HG03432 (cell line): ENCODE data around the gene TMEM175.

Source experiments
- ATAC-seq: cut with Tn5 transposase; IDR thresholded peaks from one replicate; pipeline ENCODE4 v1.9.1; 2021; ENCODE audit warnings: mild to moderate bottlenecking, moderate library complexity; ENCODE audit not compliant: unreplicated experiment

The TMEM175 gene

DNA sequence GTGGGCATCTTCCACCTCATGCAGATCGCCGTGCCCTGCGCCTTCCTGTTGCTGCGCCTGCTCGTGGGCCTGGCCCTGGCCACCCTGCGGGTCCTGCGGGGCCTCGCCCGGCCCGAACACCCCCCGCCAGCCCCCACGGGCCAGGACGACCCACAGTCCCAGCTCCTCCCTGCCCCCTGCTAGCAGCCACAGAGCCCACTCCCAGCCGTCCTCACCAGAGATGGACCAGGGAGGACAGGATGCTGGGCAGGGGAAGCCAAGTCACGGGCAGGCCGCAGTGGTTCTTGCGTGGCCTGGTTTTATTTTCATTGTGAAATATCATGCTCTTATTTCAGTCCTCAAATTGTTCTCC lies 26.0 kb downstream of the TMEM175 start:
- ATAC-seq: no peak

DNA sequence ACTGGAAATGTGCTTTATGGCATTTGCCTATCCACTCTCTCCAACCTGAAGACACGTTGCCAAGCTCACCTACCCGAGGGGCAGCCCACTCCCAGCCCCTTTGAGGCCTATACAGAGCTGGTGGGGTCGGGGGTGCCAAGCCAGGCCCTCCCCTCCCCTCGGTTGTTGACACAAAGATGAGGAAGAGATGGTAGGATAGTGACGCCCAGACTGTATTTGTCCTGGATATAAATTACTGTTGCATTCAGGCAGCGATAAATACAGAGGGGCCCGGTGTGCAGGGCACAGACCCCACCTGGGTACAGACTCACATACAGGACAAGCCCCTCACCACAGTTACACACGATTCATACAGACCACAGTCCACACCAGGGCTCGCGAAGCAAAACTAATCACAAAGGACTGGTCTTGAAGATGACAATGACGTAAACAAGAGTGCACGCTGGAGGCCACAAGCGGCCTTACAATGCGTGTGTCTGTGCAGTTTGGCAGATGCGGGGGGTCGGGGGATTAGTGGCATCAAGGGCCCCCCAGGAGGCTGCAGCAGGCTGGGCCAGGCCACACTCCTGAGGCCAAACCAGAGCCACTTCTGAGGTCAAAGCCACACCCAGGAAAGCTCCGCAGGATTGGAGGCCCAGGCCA lies 26.6 kb downstream of the TMEM175 start:
- no peak for ATAC-seq

DNA sequence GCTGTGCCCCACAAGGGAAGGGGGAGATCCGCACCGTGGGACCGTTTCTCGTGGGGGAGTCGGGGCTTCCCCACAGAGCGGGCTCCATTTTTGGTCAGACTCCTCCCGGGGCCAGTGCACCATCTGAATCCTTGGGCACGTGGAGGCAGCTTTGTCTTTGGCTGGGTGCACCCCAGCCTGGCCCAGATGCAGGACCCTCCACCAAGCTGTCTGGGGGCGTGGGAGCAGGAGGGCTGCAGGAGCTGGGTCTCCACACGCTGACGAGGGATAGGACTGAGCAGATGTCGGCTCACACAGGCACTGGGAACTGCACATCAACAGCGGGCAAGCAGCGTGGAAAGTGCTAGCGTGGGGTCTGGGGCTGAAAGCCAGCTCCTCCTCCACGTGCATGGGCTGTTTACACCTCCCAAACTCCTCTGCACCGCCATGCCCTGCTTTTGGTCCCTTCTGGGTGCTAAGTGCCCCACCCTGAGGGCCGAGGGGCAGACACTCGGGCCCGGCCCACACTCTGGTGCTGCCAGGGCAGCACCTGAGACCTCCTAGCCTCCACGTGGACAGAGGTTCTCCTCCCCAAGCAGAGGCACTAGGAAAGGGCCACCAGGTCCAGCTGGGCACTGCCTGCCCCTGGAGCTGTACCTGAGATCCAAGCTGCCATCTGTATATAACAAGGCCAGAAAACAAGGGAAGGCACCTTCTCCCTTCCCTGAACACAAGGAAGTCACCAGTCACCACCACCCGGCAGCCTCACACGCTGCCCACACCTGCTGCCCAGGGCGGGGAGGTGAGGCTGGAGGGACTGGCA lies 27.3 kb downstream of the TMEM175 start:
- ATAC-seq: no peak

DNA sequence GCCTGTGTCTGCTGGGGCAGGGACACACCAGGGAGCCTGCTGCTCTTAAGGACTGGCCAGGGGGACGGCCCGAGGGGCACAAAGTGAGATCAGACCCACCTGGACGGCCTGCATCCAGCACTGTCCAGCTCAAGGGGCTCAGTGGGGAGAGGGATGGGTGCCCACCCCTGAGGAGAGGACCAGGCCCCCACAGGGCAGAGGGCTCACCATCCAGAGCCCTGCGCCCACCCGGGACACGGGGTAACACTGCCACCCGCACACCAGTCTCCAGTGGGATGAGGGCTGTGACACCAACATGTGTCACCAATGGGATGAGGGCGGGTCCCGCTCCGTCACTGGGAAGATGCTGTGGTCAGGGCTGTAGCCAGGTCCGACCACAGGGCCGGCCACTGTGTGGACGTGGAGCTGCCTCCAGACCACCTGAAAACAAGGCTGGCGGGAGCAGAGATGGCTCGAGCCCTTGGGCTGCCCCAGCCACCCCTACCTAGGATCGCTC lies 27.9 kb downstream of the TMEM175 start:
- ATAC-seq: no peak

DNA sequence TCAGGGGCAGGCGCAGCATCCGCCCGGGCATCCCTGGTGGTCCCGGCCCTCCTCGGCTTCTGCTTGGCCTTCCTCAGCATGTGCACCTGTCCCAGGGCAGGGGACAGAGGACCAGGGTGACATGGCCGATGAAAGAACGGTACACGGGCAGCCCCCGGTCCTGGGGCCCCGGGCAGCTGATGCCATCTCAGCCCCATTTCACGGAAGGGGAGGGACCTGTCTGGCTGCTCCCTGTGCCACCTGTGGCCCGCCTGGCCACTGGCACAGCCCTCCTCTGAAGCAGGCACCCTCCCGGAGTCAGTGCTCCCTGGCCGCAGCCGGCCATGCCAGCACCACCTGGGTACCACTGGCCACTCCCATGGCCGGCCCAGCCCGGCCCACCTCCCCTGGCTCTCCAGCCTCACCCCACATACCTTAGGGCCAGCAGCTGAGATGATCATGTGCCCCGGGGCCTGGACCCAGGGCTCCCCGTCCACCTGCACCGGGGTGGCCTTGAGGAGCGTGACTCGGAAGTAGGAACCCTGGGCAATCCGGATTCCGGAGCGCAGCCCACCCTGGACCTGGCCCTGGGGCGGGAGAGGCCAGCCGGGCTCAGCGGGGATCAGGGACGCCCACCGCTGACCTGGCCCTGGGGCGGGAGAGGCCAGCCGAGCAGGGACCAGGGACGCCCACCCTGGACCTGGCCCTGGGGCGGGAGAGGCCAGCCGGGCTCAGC lies 28.5 kb downstream of the TMEM175 start:
- no peak for ATAC-seq

DNA sequence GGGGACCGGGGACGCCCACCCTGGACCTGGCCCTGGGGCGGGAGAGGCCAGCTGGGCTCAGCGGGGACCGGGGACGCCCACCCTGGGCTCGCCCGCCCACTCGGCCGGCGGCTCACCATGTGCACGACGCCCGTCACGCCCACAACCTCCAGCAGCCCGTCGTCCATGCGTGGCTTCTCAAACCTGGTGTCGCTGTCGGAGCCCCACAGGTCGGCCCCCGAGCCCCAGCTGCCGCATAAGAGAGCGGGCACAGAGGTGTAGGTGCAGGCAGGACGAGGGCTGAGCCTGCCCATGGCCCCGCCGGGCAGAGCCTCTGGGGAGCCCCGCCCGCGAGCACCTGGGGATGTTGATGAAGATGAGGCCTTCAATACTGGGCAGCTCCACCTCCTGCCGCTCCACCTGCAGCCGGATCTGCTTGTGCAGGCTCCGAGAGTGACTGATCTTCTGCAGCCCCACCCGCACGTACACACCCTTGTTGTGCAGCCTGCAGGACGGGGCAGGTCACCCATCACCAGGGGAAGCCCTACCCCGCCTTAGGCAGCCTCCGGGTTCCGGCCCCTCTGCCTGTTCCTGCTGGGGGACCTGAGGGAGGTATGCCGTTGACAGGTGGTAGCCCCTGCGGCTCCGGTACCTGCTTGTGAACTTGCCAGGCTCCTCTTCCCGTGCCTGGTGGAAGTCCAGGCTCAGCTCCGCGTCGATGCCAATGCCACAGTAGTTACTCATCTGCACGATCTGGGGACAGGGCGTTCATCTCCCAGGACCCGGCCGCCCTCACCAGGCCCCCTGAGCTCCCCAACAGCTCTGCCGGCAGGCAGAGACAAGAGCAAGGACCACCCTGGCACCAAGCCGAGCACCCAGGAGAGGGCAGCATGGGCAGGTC lies 29.3 kb downstream of the TMEM175 start:
- ATAC-seq: no peak

DNA sequence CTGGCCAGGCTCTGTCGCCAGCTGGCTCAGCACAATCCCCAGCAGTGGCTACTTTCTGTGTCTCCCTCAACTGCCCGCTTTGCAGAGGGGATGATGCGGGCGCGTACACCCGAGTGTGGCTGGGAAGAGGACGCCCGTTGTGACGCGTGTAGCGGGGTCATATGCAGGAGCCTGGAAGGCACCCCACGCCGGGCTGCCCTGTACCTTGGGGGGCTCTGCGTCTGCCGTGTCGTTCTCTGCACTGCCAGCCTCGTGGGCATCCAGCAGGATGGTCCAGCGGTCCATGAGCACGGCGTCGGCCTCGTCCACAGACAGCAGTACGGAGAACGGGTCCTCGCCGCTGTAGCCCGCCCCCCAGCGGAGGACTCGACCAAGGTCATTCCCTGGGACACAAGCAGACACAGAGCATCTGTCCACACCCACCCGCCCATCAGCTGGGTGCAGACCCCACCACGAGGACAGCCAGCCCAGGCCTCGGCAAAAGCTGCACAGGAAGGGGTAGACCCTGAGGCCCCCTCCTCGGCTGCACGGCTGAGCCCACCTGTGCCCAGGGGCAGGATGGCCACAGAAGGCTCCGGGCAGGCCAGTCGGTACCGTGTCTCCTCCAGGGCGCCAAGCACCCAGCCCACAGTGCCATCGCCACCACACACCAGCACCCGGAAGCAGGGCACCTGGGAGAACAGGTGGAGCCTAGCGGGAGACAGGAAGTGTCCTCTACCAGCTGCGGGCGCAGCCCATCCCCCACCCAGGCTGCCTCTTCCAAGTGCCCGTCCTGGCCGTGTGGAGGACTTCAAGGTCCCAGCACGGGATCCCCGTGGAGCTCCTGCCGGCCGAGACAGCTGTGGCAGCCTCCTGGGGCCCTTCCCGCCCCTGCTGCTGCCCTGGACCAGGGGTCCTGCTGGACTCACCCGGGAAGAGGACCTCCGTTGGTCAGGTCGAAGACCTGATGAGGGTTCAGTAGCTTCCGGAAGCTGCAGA lies 30.3 kb downstream of the TMEM175 start:
- no peak for ATAC-seq

DNA sequence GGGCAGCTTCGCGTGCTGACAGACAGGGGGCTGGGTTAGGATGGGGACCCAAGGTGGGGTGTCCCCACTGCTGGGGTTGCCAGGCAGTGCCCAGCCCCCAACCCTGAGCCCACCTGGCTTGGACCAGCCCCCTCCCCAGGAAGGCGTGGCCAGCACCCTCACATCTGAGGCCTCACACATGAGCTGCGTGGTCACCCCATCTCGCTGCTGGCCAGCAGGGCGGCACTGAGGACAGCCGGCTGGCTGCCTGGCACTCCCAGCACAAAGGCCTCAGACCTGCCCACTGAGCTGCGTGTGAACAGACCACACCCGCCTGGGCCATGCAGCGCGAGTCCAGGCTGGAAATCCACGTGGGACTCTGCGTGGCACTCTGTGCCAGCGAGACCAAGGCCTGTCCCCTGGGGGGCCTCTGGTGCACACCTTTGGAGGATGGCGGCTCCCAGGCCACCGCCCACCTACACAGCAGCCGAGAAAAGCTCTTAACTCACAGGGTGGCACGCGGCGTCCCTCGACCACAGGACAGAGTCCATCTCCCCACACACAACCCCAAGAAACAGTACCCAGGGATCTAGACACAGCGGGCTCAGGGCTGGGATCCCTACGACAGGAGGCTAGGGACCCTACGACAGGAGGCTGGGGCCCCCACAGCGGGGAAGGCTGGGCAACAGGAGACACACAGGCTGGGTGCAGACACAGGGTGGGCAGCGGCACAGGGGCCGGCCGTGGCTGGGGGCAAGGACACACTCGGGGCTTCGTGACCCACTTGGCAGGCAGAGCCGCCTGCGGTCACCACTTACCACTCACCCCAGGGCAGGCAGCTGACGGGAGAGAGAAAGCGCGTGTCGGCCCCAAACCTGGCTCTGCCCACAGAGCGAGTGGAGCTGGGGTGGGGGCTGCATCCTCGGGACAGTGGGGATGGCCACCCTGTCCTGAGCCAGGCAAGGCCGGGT lies 31.3 kb downstream of the TMEM175 start:
- no peak for ATAC-seq

DNA sequence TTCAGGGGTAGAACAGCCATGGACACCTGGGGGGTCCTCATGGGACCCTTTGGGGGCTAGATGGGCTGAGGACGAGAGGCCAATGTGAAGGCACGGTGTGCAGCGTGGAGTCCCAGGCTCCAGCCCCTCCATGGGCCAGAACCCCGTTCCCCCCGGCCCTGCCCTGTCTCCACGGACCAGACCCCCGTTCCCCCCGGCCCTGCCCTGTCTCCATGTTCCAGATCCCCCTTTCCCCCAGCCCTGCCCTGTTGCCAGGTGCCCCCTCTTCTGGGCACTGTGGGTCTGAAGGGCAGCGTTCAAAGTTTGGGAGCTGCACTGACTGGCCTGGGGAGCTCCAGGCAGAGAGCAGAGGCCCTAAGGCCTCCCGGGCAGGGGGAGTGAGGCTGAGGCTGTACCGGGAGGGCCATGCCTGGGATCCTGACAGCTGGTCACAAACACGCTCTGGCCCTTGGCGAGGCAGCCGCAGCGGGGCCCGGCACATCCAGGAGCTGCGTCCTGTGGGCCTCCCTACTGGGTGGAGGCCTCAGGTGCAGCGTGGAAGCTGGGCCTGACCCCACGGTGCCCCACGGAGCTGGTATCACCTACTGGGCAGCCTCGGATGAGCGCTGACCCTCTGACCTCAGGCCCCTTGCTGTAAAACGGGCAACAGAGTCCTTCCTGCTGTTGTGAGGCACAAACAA lies 32.2 kb downstream of the TMEM175 start:
- ATAC-seq: no peak

DNA sequence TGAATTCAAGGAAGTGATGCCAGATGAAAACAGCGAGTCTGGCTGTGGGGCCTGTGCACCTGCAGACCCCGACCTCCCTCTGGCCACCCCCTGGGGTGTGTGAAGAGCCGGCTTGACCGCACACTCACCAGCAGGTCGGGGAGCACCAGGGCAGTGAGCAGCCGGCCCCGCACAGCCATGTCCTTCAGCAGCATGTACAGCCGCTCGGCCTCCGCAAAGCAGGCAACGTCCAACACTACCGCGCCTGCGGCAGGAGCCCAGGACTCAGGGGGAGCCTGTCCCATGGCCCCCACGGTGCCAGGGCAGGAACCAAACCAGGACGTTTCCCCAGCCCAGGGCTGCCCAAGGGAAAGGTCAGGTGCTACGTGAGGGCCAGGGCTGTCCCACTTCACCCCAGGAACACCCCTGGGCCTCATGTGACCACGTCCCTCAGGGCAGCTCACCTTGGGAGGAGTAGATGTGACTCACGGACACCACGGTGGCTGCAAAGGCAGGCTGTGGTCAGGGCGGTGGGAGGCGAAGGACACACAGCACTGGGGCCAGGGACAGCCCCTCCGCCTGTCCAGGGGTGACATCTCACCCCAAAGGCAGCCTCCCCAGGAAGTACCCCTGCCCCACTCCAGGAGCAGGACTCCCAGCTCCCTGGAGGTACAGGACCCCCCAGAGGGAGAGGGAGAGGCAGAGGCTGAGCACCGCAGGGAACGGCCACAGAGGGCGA lies 32.9 kb downstream of the TMEM175 start:
- ATAC-seq: no peak

DNA sequence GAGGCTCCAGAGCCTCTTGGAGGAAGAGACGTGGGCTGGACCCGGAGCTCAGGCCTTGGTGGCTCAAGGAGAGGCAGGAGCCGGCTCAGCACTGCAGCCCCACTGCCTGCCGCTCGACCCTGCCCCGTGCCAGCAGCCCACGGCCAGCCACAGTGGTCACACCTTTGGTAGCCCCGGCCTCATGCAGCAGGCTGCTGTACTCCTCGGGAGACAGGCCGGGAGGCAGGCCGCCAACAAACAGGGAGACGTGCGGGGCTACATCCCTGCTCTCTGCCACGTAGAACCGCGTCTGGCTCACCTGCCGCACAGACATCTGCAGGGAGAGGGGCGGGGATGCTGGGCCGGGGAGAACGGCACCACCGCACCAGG lies 33.5 kb downstream of the TMEM175 start:
- no peak for ATAC-seq

DNA sequence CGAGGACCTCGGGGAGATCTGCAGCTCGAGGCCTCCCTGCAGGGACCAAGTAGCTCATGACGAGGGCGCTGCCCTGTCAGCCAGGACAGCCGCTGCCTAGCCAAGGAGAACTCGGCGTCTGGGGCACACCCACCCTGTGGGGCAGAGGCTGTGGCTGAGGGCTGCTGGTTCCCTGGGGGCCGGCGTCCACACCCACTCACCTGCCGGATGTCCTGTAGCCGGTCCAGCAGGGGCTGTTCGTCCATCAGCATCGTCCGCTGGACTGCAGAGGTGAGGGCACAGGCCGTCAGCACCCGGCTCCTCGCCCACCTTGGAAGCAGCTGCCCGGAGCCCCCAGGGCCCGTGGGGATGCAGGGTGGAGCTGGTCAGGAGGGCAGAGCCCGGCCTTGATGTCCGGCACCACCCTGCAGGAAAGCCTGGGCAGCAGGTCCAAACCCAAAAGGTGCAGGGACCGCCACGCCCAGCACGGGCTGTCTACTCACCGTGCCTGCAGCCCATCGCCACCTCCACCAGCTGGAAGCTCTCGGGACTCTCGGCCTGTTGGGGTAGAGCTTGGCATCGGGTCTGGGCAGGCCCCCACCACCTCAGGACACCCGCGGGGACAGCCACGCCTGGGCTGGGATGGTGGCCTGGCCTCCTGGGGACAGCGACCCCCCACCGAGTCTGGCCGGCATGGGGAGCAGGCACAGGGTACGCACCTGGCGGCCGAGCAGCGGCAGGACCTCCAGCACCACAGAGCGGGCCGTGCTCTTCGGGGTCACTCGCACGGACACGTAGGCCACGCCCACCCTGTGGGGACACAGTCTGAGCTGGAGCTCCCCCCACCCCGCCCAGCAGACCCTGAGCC lies 34.2 kb downstream of the TMEM175 start:
- ATAC-seq: no peak

DNA sequence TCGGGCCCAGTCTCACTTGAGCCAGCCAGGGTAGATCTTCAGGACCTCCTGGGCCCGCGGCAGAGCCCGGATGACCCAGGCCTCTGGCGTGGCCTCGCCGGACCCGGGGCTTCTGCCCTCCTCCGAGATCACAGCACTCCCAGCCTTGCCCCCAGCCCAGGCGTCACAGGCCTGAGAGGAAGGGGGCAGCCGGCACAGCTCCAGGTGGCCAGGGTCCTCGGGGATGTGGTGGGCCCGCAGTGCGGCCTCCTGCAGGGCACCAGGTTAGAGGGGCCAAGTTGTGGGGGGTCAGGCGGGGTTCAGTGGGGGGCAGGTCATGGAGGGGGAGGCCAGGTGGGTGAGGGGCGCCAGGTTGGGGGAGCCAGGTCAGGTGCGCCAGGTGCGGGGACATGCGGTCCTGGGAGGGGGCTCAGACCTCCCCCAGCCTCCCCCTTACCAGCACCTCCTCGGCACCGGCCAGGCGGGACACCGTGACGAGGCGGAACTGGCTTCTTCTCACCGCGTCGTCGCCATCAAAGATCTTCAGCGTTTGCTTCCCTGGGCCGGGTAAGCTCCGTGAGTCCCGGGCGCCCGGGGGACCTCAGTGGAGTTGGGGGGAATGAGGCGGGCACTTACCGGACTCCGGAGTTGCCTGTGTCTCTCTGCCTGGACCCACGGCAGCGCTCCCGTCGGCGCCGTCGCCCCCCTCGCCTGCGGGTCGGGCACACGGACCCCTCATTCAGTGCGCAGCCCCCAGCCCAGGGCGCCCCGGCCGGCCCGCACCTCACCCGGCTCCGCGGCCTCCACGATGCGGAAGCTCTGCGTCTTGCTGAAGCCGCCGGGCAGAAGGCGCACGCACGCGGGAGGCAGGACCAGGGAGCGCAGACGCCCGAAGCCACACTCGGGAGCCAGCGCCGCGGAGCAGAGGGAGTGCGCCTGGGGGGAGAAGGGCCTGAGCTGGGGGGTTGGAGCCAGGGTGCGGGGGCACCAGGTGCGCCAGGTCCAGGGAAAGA lies 35.1 kb downstream of the TMEM175 start:
- ATAC-seq: no peak

DNA sequence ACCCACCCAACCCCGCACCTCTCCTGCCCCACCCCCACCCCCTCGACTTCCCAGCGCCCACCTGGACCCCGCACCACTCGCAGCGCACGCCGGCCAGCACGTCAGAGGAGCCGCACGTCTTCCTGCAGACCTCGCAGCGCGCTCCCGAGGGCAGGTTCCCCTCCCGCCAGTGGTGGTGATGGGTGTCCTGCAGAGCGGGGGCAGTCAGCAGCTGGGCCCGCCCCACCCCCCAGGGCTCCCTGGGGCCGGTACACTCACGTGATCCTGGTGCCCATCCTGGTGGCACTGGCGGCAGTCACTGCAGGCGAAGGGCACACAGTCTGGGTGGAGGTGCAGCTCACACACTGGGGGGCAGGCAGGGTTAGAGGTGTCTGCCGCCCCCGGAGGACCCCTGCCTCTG lies 36.0 kb downstream of the TMEM175 start:
- ATAC-seq: no peak

DNA sequence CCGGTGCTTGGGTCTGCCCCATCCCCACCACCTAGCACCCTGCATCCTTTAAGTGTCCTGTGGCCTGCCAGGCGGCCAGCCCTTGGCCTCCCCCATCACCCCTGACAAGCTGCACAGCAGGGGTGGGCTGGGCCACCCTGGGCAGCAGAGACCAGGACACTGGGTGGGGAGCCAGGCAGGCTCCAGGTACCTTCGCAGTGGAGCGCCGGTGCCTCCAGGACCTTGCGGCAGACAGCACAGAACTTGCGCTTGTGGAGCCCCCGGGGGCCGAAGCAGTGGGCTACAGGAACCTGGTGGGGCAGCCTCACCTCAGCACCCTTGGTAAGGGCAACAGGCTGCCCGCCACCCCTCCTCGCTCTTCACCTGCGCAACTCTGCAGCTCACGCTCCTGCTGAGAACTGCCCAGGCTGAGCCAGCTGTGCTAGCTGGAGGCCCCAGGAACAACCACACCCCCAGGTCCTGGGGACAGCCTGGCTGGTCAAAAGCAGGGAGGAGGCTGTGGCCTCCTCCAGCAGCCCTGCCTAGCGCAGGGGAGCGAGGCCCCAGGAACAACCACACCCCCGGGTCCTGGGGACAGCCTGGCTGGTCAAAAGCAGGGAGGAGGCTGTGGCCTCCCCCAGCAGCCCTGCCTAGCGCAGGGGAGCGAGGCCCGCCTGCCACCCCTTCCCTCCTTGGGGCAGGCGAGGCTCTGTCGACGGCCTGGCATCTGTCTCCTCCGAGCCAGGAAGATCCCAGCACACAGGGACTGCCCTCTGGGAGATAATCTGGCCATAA lies 36.5 kb downstream of the TMEM175 start:
- ATAC-seq: no peak
